GM13977 (cell line): Measurements from ENCODE around the gene CNN2.

ENCODE experiments used
- DNase-seq: peaks from one replicate; pipeline ENCODE4 v3.0.0; 2012; ENCODE audit warnings: low spot score
- CTCF ChIP-seq: IDR thresholded peaks from 2 replicates; pipeline ENCODE4 v1.5.1; 2012; ENCODE audit warnings: mild to moderate bottlenecking, control low read depth; ENCODE audit not compliant: insufficient read depth; ENCODE audit errors: extremely low read depth, missing control alignments
- in situ Hi-C: fragments of 300-500 bp; cut with MboI; formaldehyde crosslinking; loops from one replicate; pipeline ENCODE4 v1.12.0; 2022; ENCODE audit warnings: low sequenced_read_pairs, low pct_unique_long_range_greater_than_20kb, mixed read lengths, inconsistent platforms; ENCODE audit not compliant: unreplicated experiment

The CNN2 gene

GRCh38 chr19:994516-994915 lies 31.9 kb upstream of the CNN2 start:
- in situ Hi-C loops, result no loop called here
- no peak for TF ChIP-seq CTCF
- DNase-seq, result no peak

GRCh38 chr19:995051-995827 lies 31.2 kb upstream of the CNN2 start:
- no peak for DNase-seq
- in situ Hi-C loops, result no loop called here
- no peak for TF ChIP-seq CTCF

GRCh38 chr19:996051-996838 lies 30.2 kb upstream of the CNN2 start:
- DNase-seq, result peak; percentile 85
- in situ Hi-C loops, result no loop called here
- TF ChIP-seq CTCF, result no peak

- TF ChIP-seq CTCF, result no peak
- no peak for DNase-seq
- in situ Hi-C loops, result no loop called here
Observed at GRCh38 chr19:998064-998463, 28.3 kb upstream of the CNN2 start.

GRCh38 chr19:999379-999719 lies 27.1 kb upstream of the CNN2 start:
- TF ChIP-seq CTCF, result no peak
- in situ Hi-C loops, result no loop called here

GRCh38 chr19:1000095-1000494 lies 26.3 kb upstream of the CNN2 start, which contains the start of gene GRIN3B:
TSS of gene GRIN3B (plus strand) at chr19:1000419. CDS start at chr19:1000438, 19 bp downstream.
- TF ChIP-seq CTCF, result peak; percentile 62
- DNase-seq, result peak; percentile 87
- in situ Hi-C loops, result no loop called here

More at GRCh38 chr19:999379-999719, 27.1 kb upstream of the CNN2 start:
- DNase-seq, result no peak
